ENCODE results near the gene FAM180B. TPM values are rescaled to one million over a fixed set of nuclear protein-coding genes. Genes with fewer than 3 reads are reported as not detected.
A peak's percentile ranks its signal among the peaks of the same experiment; 100 is the strongest.

FAM180B gene
- total and polyA plus RNA-seq, 2 of the 13 experiments (the other 11 are each of a cell fraction or from before 2014, with no cell fraction given) = 0.40 to 1.0 TPM

- TF ChIP-seq REST (IDR thresholded peaks at IDR 0.05; ENCODE audit: borderline replicate concordance in 1 of 2, low read depth in 1 of 2, low read length in 2 of 2) (peak in 1 of 2 experiments; percentile 71; a peak in 1 of 4 replicates), ZMYM3 (CRISPR knock-in tag; IDR thresholded peaks at IDR 0.05) (peak; percentile 67; the same call in 1 of the 2 replicates), AGO2 (optimal IDR thresholded peaks at IDR 0.05; ENCODE audit: low read depth, low read length) (peak; percentile 94), ZNF839 (CRISPR knock-in tag; IDR thresholded peaks at IDR 0.05; ENCODE audit: borderline replicate concordance) (peak; percentile 69; the same call in 1 of the 2 replicates), FOXA3 (CRISPR knock-in tag; IDR thresholded peaks at IDR 0.05) (peak; percentile 85), ZFP62 (CRISPR knock-in tag; IDR thresholded peaks at IDR 0.05) (no peak), MEIS2 (CRISPR knock-in tag; IDR thresholded peaks at IDR 0.05) (peak; percentile 81; the same call in 1 of the 2 replicates), TFDP1 (CRISPR knock-in tag; IDR thresholded peaks at IDR 0.05; ENCODE audit: borderline replicate concordance) (peak; percentile 81; the same call in 1 of the 2 replicates), ZNF430 (CRISPR knock-in tag; IDR thresholded peaks at IDR 0.05) (peak; percentile 89), ZNF720 (CRISPR knock-in tag; IDR thresholded peaks at IDR 0.05) (peak; percentile 88), ZBTB7B (CRISPR knock-in tag; IDR thresholded peaks at IDR 0.05) (peak; percentile 68; the same call in 1 of the 2 replicates), LRRFIP1 (CRISPR knock-in tag; conservative IDR thresholded peaks at IDR 0.05) (no peak), ZNF275 (CRISPR knock-in tag; IDR thresholded peaks at IDR 0.05; ENCODE audit: borderline replicate concordance) (peak; percentile 84), RFXANK (CRISPR knock-in tag; IDR thresholded peaks at IDR 0.05) (peak; percentile 57; the same call in 1 of the 2 replicates), ZNF362 (CRISPR knock-in tag; IDR thresholded peaks at IDR 0.05; ENCODE audit: borderline replicate concordance) (peak; percentile 60), ZNF703 (CRISPR knock-in tag; IDR thresholded peaks at IDR 0.05; ENCODE audit: borderline replicate concordance) (peak; percentile 73; the same call in 1 of the 2 replicates), ZNF564 (CRISPR knock-in tag; IDR thresholded peaks at IDR 0.05) (peak; percentile 83; the same call in 1 of the 2 replicates), ZNF792 (CRISPR knock-in tag; IDR thresholded peaks at IDR 0.05) (peak; percentile 87)
These were observed 7.7 kb upstream of the FAM180B start, which contains the start of the genes KBTBD4 and NDUFS3 (continued) for GRCh38 chr11:47578524-47579494.
